Ectodermal cell (in vitro differentiated cells): Measurements from ENCODE around the gene RNU7-1.

ENCODE experiments used
- H3K27ac ChIP-seq: 2 replicates; pipeline ENCODE4 v1.7.0; 2013; ENCODE audit warnings: mild to moderate bottlenecking, low read depth, low read length; ENCODE audit not compliant: insufficient read depth, poor library complexity, severe bottlenecking
- H3K27me3 ChIP-seq: 2 replicates; pipeline ENCODE4 v1.7.0; 2013; ENCODE audit warnings: mild to moderate bottlenecking, low read length; ENCODE audit not compliant: insufficient read depth, control insufficient read depth, poor library complexity, severe bottlenecking
- H3K36me3 ChIP-seq: one replicate; pipeline ENCODE4 v1.7.0; 2013; ENCODE audit warnings: low read length; ENCODE audit not compliant: control insufficient read depth, insufficient read depth
- H3K4me1 ChIP-seq: one replicate; pipeline ENCODE4 v1.7.0; 2013; ENCODE audit warnings: low read length; ENCODE audit not compliant: control insufficient read depth, insufficient read depth
- H3K4me3 ChIP-seq: 2 replicates; pipeline ENCODE4 v1.7.0; 2013; ENCODE audit warnings: low read depth, low read length, control low read depth; ENCODE audit not compliant: insufficient read depth
- H3K9me3 ChIP-seq: 2 replicates; pipeline ENCODE4 v1.7.0; 2013; ENCODE audit warnings: mild to moderate bottlenecking, low read length, moderate library complexity; ENCODE audit not compliant: control insufficient read depth
- WGBS, 2 experiments: methylation state at CpG; one replicate each; pipeline ENCODE4 v1.1.7; 2013; ENCODE audit warnings: missing lambda C conversion rate in 2 of 2; 5-methylcytosine and 5-hydroxymethylcytosine counted together

RNU7-1 gene

DNA sequence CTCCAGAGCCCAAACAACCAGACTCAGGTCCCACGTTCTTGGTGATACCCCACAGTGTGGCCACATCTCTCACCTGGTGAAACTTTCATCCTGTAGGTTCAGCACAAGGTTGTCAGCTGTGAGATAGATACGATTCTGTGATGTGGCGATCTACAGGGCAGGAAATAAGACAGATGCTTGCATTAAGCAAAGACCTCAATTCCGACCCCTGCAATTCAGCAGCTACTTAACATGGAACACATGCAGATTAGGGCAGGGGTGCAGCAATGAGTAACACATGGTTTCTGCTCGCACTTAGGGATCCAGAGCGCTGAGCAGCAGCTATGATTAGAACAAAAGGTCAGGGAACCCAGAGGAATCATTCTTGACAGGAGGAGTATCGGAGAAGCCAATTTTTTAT lies 22.7 kb downstream of the RNU7-1 start:
- no peak overlapping the region for H3K27ac ChIP-seq
- no peaks in the 10 kb centered on the region for H3K27me3 ChIP-seq
- peaks cover 24% of the 10 kb centered on the region for H3K36me3 ChIP-seq
- H3K4me3 ChIP-seq = no peak overlapping the region
- H3K4me1 ChIP-seq = peaks cover 26% of the 10 kb centered on the region
- no peaks in the 10 kb centered on the region for H3K9me3 ChIP-seq
- WGBS, 2 experiments = 95 to 96% methylated on average over 7 of the region's 7 CpGs

DNA sequence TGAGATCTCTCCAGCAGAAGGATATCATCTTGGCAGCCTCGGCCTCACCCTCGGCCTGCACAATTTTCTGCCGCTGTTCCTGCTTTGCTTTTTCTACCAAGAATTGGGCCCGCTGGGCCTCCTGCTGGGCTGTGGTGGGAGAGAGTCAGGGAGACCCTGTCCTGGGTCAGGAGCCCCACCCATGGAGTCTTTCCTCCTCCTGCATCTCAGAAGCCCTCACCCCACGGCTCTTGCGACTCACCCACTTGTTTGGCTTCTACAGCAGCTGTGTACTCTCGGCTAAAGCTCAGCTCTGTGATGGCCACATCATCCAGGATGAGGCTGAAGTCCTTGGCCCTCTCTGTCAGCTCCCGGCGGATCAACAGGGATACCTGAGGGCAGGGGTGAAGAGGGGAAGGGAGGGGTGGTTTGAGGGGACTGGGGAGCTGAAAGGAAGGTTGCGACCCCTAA lies 24.1 kb downstream of the RNU7-1 start:
- Histone ChIP-seq H3K4me3 (no peak overlapping the region), H3K4me1 (peaks cover 13% of the 10 kb centered on the region), H3K9me3 (no peaks in the 10 kb centered on the region), H3K27ac (no peak overlapping the region), H3K27me3 (no peaks in the 10 kb centered on the region), H3K36me3 (peaks cover 24% of the 10 kb centered on the region)
- 96% methylated on average over 10 of the region's 10 CpGs for WGBS, 2 experiments

DNA sequence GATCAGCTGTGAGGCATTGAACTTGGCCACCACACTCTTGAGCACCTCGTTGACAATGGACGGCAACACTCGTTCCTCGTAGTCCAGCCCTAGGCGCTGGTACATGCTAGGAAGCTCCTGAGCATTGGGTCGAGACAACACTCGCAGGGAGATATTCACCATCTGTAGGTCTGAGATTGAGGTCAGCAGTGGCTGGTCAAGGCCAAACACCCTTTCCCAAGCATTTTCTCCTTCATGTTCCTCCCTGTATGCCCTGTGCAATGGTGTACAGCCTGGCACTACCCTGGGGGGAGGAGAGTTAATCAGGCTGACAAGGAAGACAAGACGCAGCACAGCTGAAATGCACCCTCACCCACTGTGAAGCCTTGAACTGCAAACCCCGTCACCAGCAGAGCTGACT lies 24.8 kb downstream of the RNU7-1 start:
- Histone ChIP-seq H3K27me3 (no peaks in the 10 kb centered on the region), H3K4me1 (peaks cover 8% of the 10 kb centered on the region), H3K36me3 (peaks cover 24% of the 10 kb centered on the region), H3K9me3 (no peaks in the 10 kb centered on the region), H3K4me3 (no peak overlapping the region), H3K27ac (no peak overlapping the region)
- WGBS, 2 experiments = 94 to 95% methylated on average over 9 of the region's 9 CpGs

DNA sequence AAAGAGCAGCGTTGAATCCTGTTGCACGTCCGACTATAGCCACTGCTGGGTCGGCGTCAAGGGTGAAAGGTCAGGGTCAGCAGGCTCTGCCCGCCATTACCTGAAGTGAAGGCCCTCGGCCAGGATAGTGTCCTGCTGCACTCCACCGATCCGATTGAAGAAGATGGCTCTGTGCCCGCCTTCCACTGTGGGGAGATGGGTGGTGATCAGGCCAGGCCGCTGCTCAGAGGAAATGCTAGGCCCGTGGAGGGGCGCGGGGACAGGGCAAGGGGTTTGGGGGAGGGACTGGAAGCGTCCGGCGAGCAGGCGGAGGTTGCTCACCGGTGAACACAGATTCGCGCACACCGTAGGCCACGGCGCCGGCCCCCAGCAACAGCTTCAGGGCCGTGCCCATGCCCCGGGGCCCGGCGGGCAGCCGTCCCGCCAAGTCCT lies 26.5 kb downstream of the RNU7-1 start:
- Histone ChIP-seq H3K4me3 (peak overlapping the region; percentile 89), H3K9me3 (no peaks in the 10 kb centered on the region), H3K4me1 (peaks cover 8% of the 10 kb centered on the region), H3K27ac (peak overlapping the region; percentile 53), H3K27me3 (no peaks in the 10 kb centered on the region), H3K36me3 (peaks cover 37% of the 10 kb centered on the region)
- 0 to 1% methylated on average over 31 of the region's 31 CpGs for WGBS, 2 experiments

DNA sequence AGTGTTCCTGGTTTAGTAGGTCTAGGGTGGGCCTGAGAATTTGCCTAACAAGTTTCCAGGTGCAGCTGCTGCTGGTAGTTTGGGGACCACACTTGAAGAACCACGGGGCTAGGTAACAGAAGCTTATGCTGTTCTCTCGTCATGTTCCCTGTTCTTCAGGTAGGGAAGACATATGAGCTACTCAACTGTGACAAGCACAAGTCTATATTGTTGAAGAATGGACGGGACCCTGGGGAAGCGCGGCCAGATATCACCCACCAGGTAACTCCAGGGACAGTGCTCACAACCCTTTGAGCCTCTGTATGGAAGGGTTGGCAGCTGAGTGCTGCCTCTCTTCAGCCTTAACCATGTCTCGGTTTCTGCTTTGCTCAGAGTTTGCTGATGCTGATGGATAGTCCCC lies 30.6 kb downstream of the RNU7-1 start:
- 96% methylated on average over 6 of the region's 6 CpGs for WGBS, 2 experiments
- peaks cover 3% of the 10 kb centered on the region for H3K4me1 ChIP-seq
- no peak overlapping the region for H3K27ac ChIP-seq
- peaks cover 42% of the 10 kb centered on the region for H3K36me3 ChIP-seq
- H3K9me3 ChIP-seq = no peaks in the 10 kb centered on the region
- no peak overlapping the region for H3K4me3 ChIP-seq
- H3K27me3 ChIP-seq = no peaks in the 10 kb centered on the region

DNA sequence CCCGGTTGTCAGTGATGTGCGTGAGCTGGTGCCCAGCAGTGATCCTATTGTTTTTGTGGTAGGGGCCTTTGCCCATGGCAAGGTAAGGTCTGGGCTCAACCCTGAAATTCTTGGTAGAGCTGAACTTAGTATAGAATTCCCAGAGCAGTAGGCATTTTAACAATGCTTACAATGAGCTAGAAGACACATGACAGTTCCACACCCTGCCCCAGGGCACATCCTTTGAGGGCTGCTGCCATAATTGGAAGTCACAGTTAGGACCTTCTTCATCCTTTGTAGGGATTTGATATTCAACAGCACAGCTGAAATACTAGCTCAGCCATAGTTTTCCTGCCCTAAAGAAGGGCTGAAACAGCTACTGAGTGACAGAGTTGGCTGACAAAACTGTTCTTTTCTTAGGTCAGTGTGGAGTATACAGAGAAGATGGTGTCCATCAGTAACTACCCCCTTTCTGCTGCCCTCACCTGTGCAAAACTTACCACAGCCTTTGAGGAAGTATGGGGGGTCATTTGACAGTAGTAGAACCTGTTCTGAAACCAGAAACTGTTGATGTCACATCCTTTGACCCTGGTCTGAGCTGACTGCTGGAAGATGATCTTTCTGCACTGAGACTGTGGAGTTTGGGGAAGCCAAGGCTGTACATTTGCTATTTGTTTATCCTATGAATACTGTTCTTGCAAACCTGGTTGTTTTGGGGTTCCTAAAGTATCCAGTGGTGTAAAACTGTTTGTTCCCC lies 31.8 kb downstream of the RNU7-1 start:
- H3K4me3 ChIP-seq = no peak overlapping the region
- peaks cover 42% of the 10 kb centered on the region for H3K36me3 ChIP-seq
- no peak overlapping the region for H3K27ac ChIP-seq
- 97 to 98% methylated on average over 2 of the region's 2 CpGs for WGBS, 2 experiments
- no peaks in the 10 kb centered on the region for H3K4me1 ChIP-seq
- no peaks in the 10 kb centered on the region for H3K9me3 ChIP-seq
- no peaks in the 10 kb centered on the region for H3K27me3 ChIP-seq

DNA sequence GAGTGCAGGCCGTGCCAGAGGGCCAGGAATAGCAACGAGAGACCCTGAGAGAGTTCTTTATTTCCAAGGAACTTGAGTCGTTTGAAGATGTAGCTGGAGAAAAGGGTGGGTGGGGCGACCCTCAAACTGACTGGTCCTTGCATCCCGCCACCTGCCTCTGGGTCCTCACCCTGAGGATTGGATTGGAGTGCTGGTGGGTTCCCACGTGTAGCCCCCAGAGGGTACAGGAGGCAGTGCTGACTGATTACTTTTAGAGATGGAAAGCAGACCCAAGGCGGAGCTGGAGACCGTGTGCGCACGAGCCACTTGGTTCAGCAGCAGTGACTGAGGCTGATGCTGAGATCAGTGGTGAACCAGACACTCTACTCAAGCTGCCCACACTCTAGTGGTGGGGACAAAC lies 34.0 kb downstream of the RNU7-1 start:
- no peak overlapping the region for H3K4me3 ChIP-seq
- H3K36me3 ChIP-seq = peaks cover 42% of the 10 kb centered on the region
- no peaks in the 10 kb centered on the region for H3K9me3 ChIP-seq
- no peaks in the 10 kb centered on the region for H3K27me3 ChIP-seq
- whole genome bisulfite sequencing, 2 experiments = 95% methylated on average over 10 of the region's 10 CpGs
- no peak overlapping the region for H3K27ac ChIP-seq
- no peaks in the 10 kb centered on the region for H3K4me1 ChIP-seq

DNA sequence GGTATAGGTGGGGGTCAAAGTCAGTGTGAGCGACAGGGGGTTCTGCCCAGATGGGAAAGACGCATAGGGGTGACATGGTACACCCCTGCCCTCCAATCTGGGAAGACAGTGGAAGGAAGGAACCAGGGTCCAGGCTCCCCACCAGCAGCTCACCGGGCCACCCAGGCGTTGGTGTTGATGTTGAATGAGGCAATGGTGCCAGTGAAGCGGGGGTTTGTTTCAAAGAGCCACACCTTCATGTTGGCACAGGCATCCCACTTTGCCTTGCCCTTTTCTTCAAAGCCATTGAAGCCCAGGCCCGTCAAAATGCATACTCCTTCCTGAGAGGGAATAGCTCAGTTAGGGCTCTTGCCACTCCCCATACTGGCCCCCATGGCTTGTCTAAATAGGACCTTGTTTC lies 34.6 kb downstream of the RNU7-1 start:
- Histone ChIP-seq H3K27ac (no peak overlapping the region), H3K36me3 (peaks cover 42% of the 10 kb centered on the region), H3K9me3 (no peaks in the 10 kb centered on the region), H3K27me3 (no peaks in the 10 kb centered on the region), H3K4me3 (no peak overlapping the region), H3K4me1 (no peaks in the 10 kb centered on the region)
- 95 to 97% methylated on average over 6 of the region's 6 CpGs for WGBS, 2 experiments

DNA sequence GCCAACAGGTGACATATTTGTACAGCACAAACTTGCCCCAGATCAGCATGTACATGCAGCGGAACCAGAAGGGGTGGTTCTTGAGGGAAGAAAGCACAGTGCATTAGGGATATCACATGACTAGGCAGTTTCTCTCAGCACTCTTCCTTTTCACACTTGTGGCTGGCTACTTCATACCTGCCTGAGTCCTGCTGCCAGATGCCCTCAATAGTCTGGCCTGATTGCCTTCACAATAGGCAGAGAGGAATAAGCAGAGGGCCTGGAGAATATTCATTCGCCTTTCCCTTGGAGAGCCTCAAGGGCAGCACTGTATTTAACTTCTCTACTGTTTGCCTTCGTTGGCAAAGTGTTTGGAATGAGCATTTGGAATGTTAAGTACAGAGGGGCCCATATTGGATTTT lies 35.0 kb downstream of the RNU7-1 start:
- Histone ChIP-seq H3K27ac (no peak overlapping the region), H3K36me3 (peaks cover 42% of the 10 kb centered on the region)

DNA sequence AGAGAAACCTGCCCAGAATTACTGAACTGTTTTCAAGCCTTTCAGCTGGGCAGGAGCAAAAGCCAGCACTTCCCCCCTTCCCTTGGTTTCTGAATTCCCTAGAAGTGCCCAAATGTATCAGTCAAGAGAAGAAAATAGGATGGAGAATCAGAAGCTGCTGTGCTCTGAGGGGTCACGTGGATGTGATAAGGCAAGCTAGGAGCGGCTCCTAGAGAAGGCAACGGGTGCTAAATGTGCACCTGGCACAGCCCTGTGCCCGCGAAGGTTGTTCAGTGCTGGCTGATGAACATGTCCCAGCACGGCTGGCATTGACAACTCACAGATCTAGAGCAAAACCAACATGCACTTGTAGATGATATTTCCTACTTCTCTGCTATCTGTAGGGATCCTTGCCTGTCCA lies 35.4 kb downstream of the RNU7-1 start:
- H3K4me3 ChIP-seq = no peak overlapping the region
- 93 to 95% methylated on average over 6 of the region's 6 CpGs for WGBS, 2 experiments
- H3K36me3 ChIP-seq = peaks cover 40% of the 10 kb centered on the region

More for the DNA sequence above, 35.0 kb downstream of the RNU7-1 start:
- Histone ChIP-seq H3K9me3 (no peaks in the 10 kb centered on the region), H3K27me3 (no peaks in the 10 kb centered on the region), H3K4me3 (no peak overlapping the region), H3K4me1 (no peaks in the 10 kb centered on the region)
- WGBS, 2 experiments = 94% methylated on average over 3 of the region's 3 CpGs

More for the DNA sequence above, 35.4 kb downstream of the RNU7-1 start:
- Histone ChIP-seq H3K4me1 (no peaks in the 10 kb centered on the region), H3K9me3 (no peaks in the 10 kb centered on the region), H3K27ac (no peak overlapping the region), H3K27me3 (no peaks in the 10 kb centered on the region)
